H1 (cell line): Measurements from ENCODE around the gene SHROOM3. TPM values are rescaled to one million over a fixed set of nuclear protein-coding genes. Genes with fewer than 3 reads are reported as not detected.

ENCODE experiments used
- CTCF ChIA-PET: fragments of 300-600 bp; sonication (Branson Sonifier 250); formaldehyde crosslinking; loops from one replicate; lab custom pipeline; 2021; ENCODE audit not compliant: partially characterized antibody; lab: Charles Lee
- POLR2A ChIA-PET: fragments of 300-600 bp; sonication (Branson Sonifier 250); formaldehyde crosslinking; loops from one replicate; lab custom pipeline; 2021; ENCODE audit warnings: inconsistent platforms; ENCODE audit not compliant: partially characterized antibody; lab: Charles Lee
- DNase-seq, 2 experiments: peaks; one replicate each; pipeline versions ENCODE4 v3.0.0 to v3.0.0-alpha.2; 2010 to 2022; ENCODE audit warnings: low spot score in 2 of 2, low read depth in 1 of 2, mixed read lengths in 1 of 2
- FAIRE-seq: peaks from 2 replicates; lab custom pipeline; 2011; peaks lifted over from hg19 to GRCh38; lab: Jason Lieb, UNC
- H2AFZ ChIP-seq: 2 replicates; pipeline ENCODE4 v1.8.1; 2012; ENCODE audit warnings: low read length, inconsistent platforms
- H2AK5ac ChIP-seq: 2 replicates; pipeline ENCODE4 v1.6.1; 2013; ENCODE audit warnings: low read depth, low read length
- H2BK120ac ChIP-seq: replicated peaks from 2 replicates; pipeline ENCODE3; 2013; ENCODE audit warnings: low read depth, low read length, inconsistent platforms
- H2BK12ac ChIP-seq: 2 replicates; pipeline ENCODE4 v1.6.1; 2013; ENCODE audit warnings: low read depth, low read length
- H2BK15ac ChIP-seq: 2 replicates; pipeline ENCODE4 v1.6.1; 2013; ENCODE audit warnings: low read length
- H2BK20ac ChIP-seq: 2 replicates; pipeline ENCODE4 v1.6.1; 2013; ENCODE audit warnings: low read length
- H2BK5ac ChIP-seq: 2 replicates; pipeline ENCODE4 v1.6.1; 2013; ENCODE audit warnings: low read depth, low read length
- H3K14ac ChIP-seq: 2 replicates; pipeline ENCODE4 v1.6.1; 2013; ENCODE audit warnings: inconsistent platforms; ENCODE audit not compliant: insufficient read length
- H3K18ac ChIP-seq: 2 replicates; pipeline ENCODE4 v1.6.1; 2013; ENCODE audit warnings: low read length; ENCODE audit errors: extremely low read depth
- H3K23ac ChIP-seq: 2 replicates; pipeline ENCODE4 v1.6.1; 2013; ENCODE audit warnings: inconsistent platforms; ENCODE audit not compliant: insufficient read length
- H3K23me2 ChIP-seq: 2 replicates; pipeline ENCODE4 v1.6.1; 2013; ENCODE audit warnings: low read depth, low read length
- H3K27ac ChIP-seq: 2 replicates; pipeline ENCODE4 v1.6.1; 2011; ENCODE audit warnings: low read depth, low read length, inconsistent platforms
- H3K27me3 ChIP-seq, 4 experiments: replicated peaks in 1 of 4; 1 replicate in 1 of 4; 2 replicates in 3 of 4; pipeline versions ENCODE4 v1.6.1 to v1.8.1; 2011 to 2013; ENCODE audit warnings: low read length in 3 of 4, mild to moderate bottlenecking in 3 of 4, inconsistent platforms in 2 of 4, mixed read lengths in 2 of 4, moderate library complexity in 1 of 4; ENCODE audit not compliant: control insufficient read depth in 3 of 4, insufficient read depth in 3 of 4; ENCODE audit errors: extremely low read depth in 1 of 4
- H3K36me3 ChIP-seq, 4 experiments: 2 replicates each; pipeline versions ENCODE4 v1.6.1 to v1.8.1; 2011 to 2013; ENCODE audit warnings: mild to moderate bottlenecking in 4 of 4, low read length in 3 of 4, moderate library complexity in 2 of 4, control low read depth in 1 of 4, inconsistent platforms in 1 of 4; ENCODE audit not compliant: insufficient read depth in 4 of 4, control insufficient read depth in 2 of 4
- H3K4ac ChIP-seq: replicated peaks from 2 replicates; pipeline ENCODE3; 2013; ENCODE audit warnings: low read length, low read depth, mixed read lengths, inconsistent platforms; ENCODE audit not compliant: insufficient read length
- H3K4me1 ChIP-seq, 4 experiments: replicated peaks in 1 of 4; 1 replicate in 1 of 4; 2 replicates in 3 of 4; pipeline versions ENCODE4 v1.6.1 to v1.8.1; 2011 to 2013; ENCODE audit warnings: low read length in 3 of 4, inconsistent platforms in 2 of 4, mixed read lengths in 1 of 4; ENCODE audit not compliant: insufficient read depth in 4 of 4, control insufficient read depth in 3 of 4
- H3K4me2 ChIP-seq, 2 experiments: 2 replicates each; pipeline versions ENCODE4 v1.6.1 to v1.8.1; 2011 to 2013; ENCODE audit warnings: low read depth in 2 of 2, low read length in 2 of 2, control low read depth in 1 of 2, inconsistent platforms in 1 of 2, mild to moderate bottlenecking in 1 of 2; ENCODE audit not compliant: insufficient read depth in 1 of 2
- H3K4me3 ChIP-seq, 4 experiments: fragments of 200-600, 300-600 bp in 1 of 4; sonication (generic), shearing (Covaris generic), sonication (Bioruptor Twin) in 1 of 4; 2 replicates each; pipeline versions ENCODE4 v1.5.1 to v1.8.1; 2011 to 2016; ENCODE audit warnings: low read length in 4 of 4, low read depth in 3 of 4, control low read depth in 2 of 4, inconsistent platforms in 2 of 4, mild to moderate bottlenecking in 2 of 4, mixed read lengths in 1 of 4, moderate library complexity in 1 of 4; ENCODE audit not compliant: insufficient read depth in 2 of 4; ENCODE audit errors: extremely low read depth in 1 of 4
- H3K56ac ChIP-seq: replicated peaks from 2 replicates; pipeline ENCODE3; 2013; ENCODE audit warnings: low read depth, mild to moderate bottlenecking, mixed read lengths, low read length, inconsistent platforms; ENCODE audit not compliant: insufficient read length
- H3K79me1 ChIP-seq: 2 replicates; pipeline ENCODE4 v1.6.1; 2013; ENCODE audit warnings: low read depth, low read length, control low read depth
- H3K79me2 ChIP-seq, 2 experiments: 2 replicates each; pipeline versions ENCODE4 v1.6.1 to v1.8.1; 2012 to 2013; ENCODE audit warnings: low read length in 2 of 2, mild to moderate bottlenecking in 2 of 2, inconsistent platforms in 1 of 2; ENCODE audit not compliant: insufficient read depth in 2 of 2, control insufficient read depth in 1 of 2
- H3K9ac ChIP-seq, 4 experiments: replicated peaks in 1 of 4; 1 replicate in 1 of 4; 2 replicates in 3 of 4; pipeline versions ENCODE4 v1.6.1 to v1.8.1; 2011 to 2013; ENCODE audit warnings: low read depth in 3 of 4, low read length in 3 of 4, control low read depth in 2 of 4, mild to moderate bottlenecking in 2 of 4, moderate library complexity in 2 of 4, inconsistent platforms in 1 of 4; ENCODE audit errors: extremely low read depth in 1 of 4
- H3K9me3 ChIP-seq, 2 experiments: 2 replicates each; pipeline versions ENCODE4 v1.6.1 to v1.8.1; 2012 to 2013; ENCODE audit warnings: mild to moderate bottlenecking in 2 of 2, moderate library complexity in 2 of 2, control low read depth in 1 of 2, inconsistent platforms in 1 of 2, low read depth in 1 of 2, low read length in 1 of 2, mixed read lengths in 1 of 2; ENCODE audit not compliant: insufficient read depth in 2 of 2
- H4K20me1 ChIP-seq, 2 experiments: replicated peaks in 1 of 2; 2 replicates each; pipeline versions ENCODE3 to v1.8.1; 2011 to 2013; ENCODE audit warnings: inconsistent platforms in 2 of 2, low read length in 2 of 2, mild to moderate bottlenecking in 1 of 2; ENCODE audit not compliant: insufficient read depth in 2 of 2, control insufficient read depth in 1 of 2
- H4K5ac ChIP-seq: 2 replicates; pipeline ENCODE4 v1.6.1; 2013; ENCODE audit warnings: low read length, low read depth, mixed read lengths, inconsistent platforms; ENCODE audit not compliant: insufficient read length
- H4K8ac ChIP-seq: 2 replicates; pipeline ENCODE4 v1.8.0; 2013; ENCODE audit warnings: mild to moderate bottlenecking, moderate library complexity, low read length, inconsistent platforms; ENCODE audit not compliant: insufficient read depth; ENCODE audit errors: extremely low read depth
- H4K91ac ChIP-seq: replicated peaks from 2 replicates; pipeline ENCODE3; 2013; ENCODE audit warnings: low read length, mixed read lengths, inconsistent platforms; ENCODE audit not compliant: insufficient read length
- CBX5 ChIP-seq: fragments of 300-800, 300-1000 bp; sonication (generic); IDR thresholded peaks from 2 replicates; pipeline ENCODE4 v1.7.1; 2016; ENCODE audit warnings: antibody characterized with exemption, low read length, low read depth
- CREB1 ChIP-seq: IDR thresholded peaks from 2 replicates; pipeline ENCODE4 v1.6.1; 2012; ENCODE audit warnings: inconsistent platforms
- JUN ChIP-seq: IDR thresholded peaks from 2 replicates; pipeline ENCODE4 v1.6.1; 2011; ENCODE audit warnings: low read depth, mild to moderate bottlenecking, improper control_type of control experiment, low read length
- JUND ChIP-seq: IDR thresholded peaks from 2 replicates; pipeline ENCODE4 v1.6.1; 2011; ENCODE audit warnings: mild to moderate bottlenecking, improper control_type of control experiment, low read length
- SP1 ChIP-seq: IDR thresholded peaks from 2 replicates; pipeline ENCODE4 v1.6.1; 2011; ENCODE audit warnings: low read depth, low read length
- USF2 ChIP-seq: IDR thresholded peaks from 2 replicates; pipeline ENCODE4 v1.6.1; 2011; ENCODE audit warnings: low read length, improper control_type of control experiment
- WGBS, 2 experiments: shearing (Covaris generic) in 1 of 2; methylation state at CpG; one replicate each; pipeline versions ENCODE4 v1.1.6 to v1.1.7; 2013 to 2015; ENCODE audit warnings: low lambda C conversion rate in 2 of 2, mixed read lengths in 2 of 2, inconsistent platforms in 1 of 2, low coverage in 1 of 2, missing lambda C conversion rate in 1 of 2; ENCODE audit not compliant: insufficient replicate concordance in 2 of 2, insufficient coverage in 1 of 2, insufficient read length in 1 of 2; ENCODE audit errors: extremely low coverage in 1 of 2, missing lambda C conversion rate in 1 of 2; 5-methylcytosine and 5-hydroxymethylcytosine counted together
- polyA plus RNA-seq, 7 experiments: library from polyadenylated mRNA; depleted of rRNA in 3 of 7; stranded (reverse) in 5 of 7; unstranded in 2 of 7; fragments of >200 nt in 5 of 7; fragments of 200-250 nt in 2 of 7; gene quantifications; 1 replicate in 5 of 7; 2 replicates in 1 of 7; 4 replicates in 1 of 7; pipeline versions ENCODE4 v1.2.1 to v1.2.3, GENCODE V29; 2011 to 2013; ENCODE audit warnings: missing spikeins in 2 of 7, mixed read lengths in 2 of 7
- total RNA-seq: library from RNA; stranded (reverse); fragmentation: NEBNext Ultra II Directional; extraction: Animal tissue kit (Norgen Biotek cat#: 25700); gene quantifications from 2 replicates; pipeline ENCODE4 v1.2.1, GENCODE V29; 2021
- TF ChIP-seq, protein P1 (sequence below): IDR thresholded peaks from 2 replicates; pipeline ENCODE4 v1.6.1; 2011; ENCODE audit warnings: low read depth, mild to moderate bottlenecking, low read length; ENCODE audit not compliant: insufficient read depth

The SHROOM3 gene
- total and polyA plus RNA-seq, 2 of the 8 experiments (the other 6 are each of a cell fraction or from before 2014, with no cell fraction given): 15.8 to 34.0 TPM

DNA sequence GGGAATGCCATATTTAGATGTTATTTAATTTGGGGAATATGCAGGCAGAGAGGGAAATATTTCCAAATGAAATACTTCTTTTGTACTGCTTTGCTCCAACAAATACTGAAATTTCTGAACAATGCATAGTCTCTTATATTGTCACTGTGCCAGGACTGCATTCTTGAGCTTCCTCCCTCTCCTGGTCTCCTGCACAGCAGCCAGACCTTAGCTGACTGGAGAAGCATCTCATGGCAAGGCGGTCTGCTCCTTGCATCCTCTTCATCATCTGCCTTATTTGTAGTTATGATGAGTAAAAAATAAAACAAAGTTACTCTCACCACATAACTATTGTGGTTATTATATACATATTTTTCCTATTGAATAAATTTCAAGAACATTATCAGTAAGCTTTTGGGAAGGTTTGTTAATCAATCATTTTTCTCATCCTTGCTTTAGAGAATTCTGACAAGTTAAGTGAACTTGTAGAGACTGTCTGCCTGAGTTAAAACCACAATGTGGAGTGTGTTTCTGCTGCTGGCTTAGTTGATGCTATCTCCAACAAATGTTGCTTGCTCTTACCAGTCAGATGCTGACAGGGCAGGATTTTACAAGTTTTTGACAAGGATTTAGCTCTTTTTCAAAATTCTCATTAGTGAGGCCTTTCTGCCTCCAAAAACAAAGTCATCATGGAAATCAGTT is 309.4 kb downstream of the SHROOM3 start:
- no peak overlapping the region for H3K14ac ChIP-seq
- H3K4me2 ChIP-seq: no peak overlapping the region
- no peaks in the 10 kb centered on the region for H3K23me2 ChIP-seq
- H2BK12ac ChIP-seq: no peak overlapping the region
- no peak overlapping the region for H2AK5ac ChIP-seq
- no peak overlapping the region for H3K9ac ChIP-seq
- H4K5ac ChIP-seq: no peak overlapping the region
- DNase-seq (no peak), FAIRE-seq (no peak)
- no peak overlapping the region for H3K23ac ChIP-seq
- no peak overlapping the region for H3K4me3 ChIP-seq
- ChIA-PET POLR2A (interaction anchor here (1.2 kb wide), 1 partner anchor 12 kb away, joined by 7 read pairs; no protein-coding TSS in a partner anchor), CTCF (interaction anchor here (0.6 to 5.3 kb wide), 10 partner anchors 10 to 565 kb away, joined by 3 to 37 read pairs (median 3); no protein-coding TSS in a partner anchor)
- no peaks in the 10 kb centered on the region for H3K79me1 ChIP-seq
- peaks cover 0 to 3% of the 10 kb centered on the region in 2 experiments for H4K20me1 ChIP-seq
- WGBS, 2 experiments: 94% methylated on average over 1 of the region's 1 CpG; no CpG with 5 or more reads in 1 of the 2 experiments
- no peak overlapping the region for H4K91ac ChIP-seq
- no peak overlapping the region for H3K4ac ChIP-seq
- no peaks in the 10 kb centered on the region for H3K9me3 ChIP-seq
- no peak overlapping the region for H2BK15ac ChIP-seq
- no peak overlapping the region for H4K8ac ChIP-seq
- no peak overlapping the region for H2AFZ ChIP-seq
- H2BK5ac ChIP-seq: no peak overlapping the region
- H3K27me3 ChIP-seq: no peaks in the 10 kb centered on the region
- no peak overlapping the region for H2BK20ac ChIP-seq
- no peaks in the 10 kb centered on the region for H3K79me2 ChIP-seq
- H3K56ac ChIP-seq: no peak overlapping the region
- peaks cover 3 to 24% (median 10%) of the 10 kb centered on the region in 4 experiments; a peak in 6 of 8 replicates for H3K36me3 ChIP-seq
- H3K18ac ChIP-seq: no peak overlapping the region
- no peak overlapping the region for H2BK120ac ChIP-seq
- H3K27ac ChIP-seq: no peak overlapping the region
- H3K4me1 ChIP-seq: 0 out of 7 replicates have a peak, but pooled peaks cover 0 to 2% (median 0%) of the 10 kb centered on the region in 4 experiments
- no peak for TF ChIP-seq CBX5
- TF ChIP-seq SP1: no peak
- TF ChIP-seq, protein P1, sequence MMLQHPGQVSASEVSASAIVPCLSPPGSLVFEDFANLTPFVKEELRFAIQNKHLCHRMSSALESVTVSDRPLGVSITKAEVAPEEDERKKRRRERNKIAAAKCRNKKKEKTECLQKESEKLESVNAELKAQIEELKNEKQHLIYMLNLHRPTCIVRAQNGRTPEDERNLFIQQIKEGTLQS: no peak
- TF ChIP-seq JUN: no peak
- TF ChIP-seq CREB1: no peak
- TF ChIP-seq USF2: no peak
- no peak for TF ChIP-seq JUND
